IMR-90 (cell line): ENCODE data around the gene SLC19A1. TPM values are rescaled to one million over a fixed set of nuclear protein-coding genes. Genes with fewer than 3 reads are reported as not detected.

Experiments
- ATAC-seq: fragments of 200-7000 bp; cut with Tn5 transposase; 2 replicates; pipeline ENCODE4 v1.9.1; 2020; ENCODE audit warnings: low read depth, mild to moderate bottlenecking, moderate library complexity
- BruUV-seq: library from RNA; stranded (reverse); fragments of 400-500 nt; replicated peaks from 2 replicates; lab custom pipeline; 2021; lab: Mats Ljungman, UMichigan
- CTCF ChIA-PET: fragments of 300-600 bp; formaldehyde crosslinking; extraction: SDS; loops from one replicate; lab custom pipeline; 2021; ENCODE audit warnings: antibody characterized with exemption; lab: Yijun Ruan, JAX
- POLR2A ChIA-PET: fragments of 300-600 bp; sonication (Branson Sonifier 250); formaldehyde crosslinking; loops from one replicate; lab custom pipeline; 2022; ENCODE audit warnings: antibody characterized with exemption; ENCODE audit not compliant: unreplicated experiment; lab: Charles Lee
- DNase-seq: peaks from one replicate; pipeline ENCODE4 v3.0.0; 2013
- H2AFZ ChIP-seq: replicated peaks from 2 replicates; pipeline ENCODE3; 2013; ENCODE audit warnings: low read length, mild to moderate bottlenecking; ENCODE audit not compliant: poor library complexity
- H2AK5ac ChIP-seq: 2 replicates; pipeline ENCODE4 v1.6.1; 2013; ENCODE audit warnings: low read depth, low read length, inconsistent platforms
- H2AK9ac ChIP-seq: replicated peaks from 2 replicates; pipeline ENCODE3; 2013; ENCODE audit warnings: mild to moderate bottlenecking, low read depth, low read length, moderate library complexity; ENCODE audit not compliant: poor library complexity
- H2BK120ac ChIP-seq: 2 replicates; pipeline ENCODE4 v1.6.1; 2013; ENCODE audit warnings: low read depth, low read length, inconsistent platforms
- H2BK15ac ChIP-seq: 3 replicates; pipeline ENCODE4 v1.6.1; 2013; ENCODE audit warnings: low read depth, low read length, inconsistent platforms
- H2BK20ac ChIP-seq: 2 replicates; pipeline ENCODE4 v1.6.1; 2013; ENCODE audit warnings: low read depth, mild to moderate bottlenecking, inconsistent platforms, low read length, moderate library complexity
- H2BK5ac ChIP-seq: 2 replicates; pipeline ENCODE4 v1.6.1; 2013; ENCODE audit warnings: mild to moderate bottlenecking, low read depth, low read length, inconsistent platforms; ENCODE audit not compliant: poor library complexity, severe bottlenecking
- H3K14ac ChIP-seq: replicated peaks from 2 replicates; pipeline ENCODE4 v1.6.1; 2013; ENCODE audit warnings: low read depth, low read length, inconsistent platforms
- H3K18ac ChIP-seq: 2 replicates; pipeline ENCODE4 v1.6.1; 2013; ENCODE audit warnings: low read depth, low read length, control low read depth
- H3K23ac ChIP-seq: 2 replicates; pipeline ENCODE4 v1.6.1; 2013; ENCODE audit warnings: low read depth, low read length, inconsistent platforms
- H3K27ac ChIP-seq: 2 replicates; pipeline ENCODE4 v1.5.1; 2013; ENCODE audit warnings: mild to moderate bottlenecking, control low read depth, low read length; ENCODE audit not compliant: insufficient read depth
- H3K27me3 ChIP-seq: 2 replicates; pipeline ENCODE4 v1.6.1; 2013; ENCODE audit warnings: low read length; ENCODE audit not compliant: control insufficient read depth, insufficient read depth
- H3K36me3 ChIP-seq: 2 replicates; pipeline ENCODE4 v1.6.1; 2013; ENCODE audit warnings: low read length, mixed read lengths; ENCODE audit not compliant: control insufficient read depth, insufficient read depth
- H3K4ac ChIP-seq: 2 replicates; pipeline ENCODE4 v1.6.1; 2013; ENCODE audit warnings: low read depth, low read length, inconsistent platforms
- H3K4me1 ChIP-seq: 2 replicates; pipeline ENCODE4 v1.6.1; 2013; ENCODE audit warnings: low read length, mixed read lengths; ENCODE audit not compliant: control insufficient read depth, insufficient read depth
- H3K4me2 ChIP-seq: 2 replicates; pipeline ENCODE4 v1.6.1; 2013; ENCODE audit warnings: low read depth, mild to moderate bottlenecking, control low read depth, low read length, moderate library complexity
- H3K4me3 ChIP-seq: 2 replicates; pipeline ENCODE4 v1.5.1; 2013; ENCODE audit warnings: low read depth, mild to moderate bottlenecking, control low read depth, low read length, moderate library complexity; ENCODE audit not compliant: insufficient read depth
- H3K56ac ChIP-seq: 2 replicates; pipeline ENCODE4 v1.6.1; 2013; ENCODE audit warnings: low read length, inconsistent platforms; ENCODE audit not compliant: insufficient read depth; ENCODE audit errors: extremely low read depth
- H3K79me1 ChIP-seq, 2 experiments: 2 replicates each; pipeline ENCODE4 v1.6.1; 2013; ENCODE audit warnings: low read length in 2 of 2, inconsistent platforms in 1 of 2, low read depth in 1 of 2
- H3K9ac ChIP-seq: 2 replicates; pipeline ENCODE4 v1.6.1; 2013; ENCODE audit warnings: low read depth, low read length, control low read depth
- H3K9me1 ChIP-seq: 2 replicates; pipeline ENCODE4 v1.6.1; 2013; ENCODE audit warnings: low read length, inconsistent platforms; ENCODE audit not compliant: insufficient read depth
- H3K9me3 ChIP-seq: 2 replicates; pipeline ENCODE4 v1.6.1; 2013; ENCODE audit warnings: low read length; ENCODE audit not compliant: control insufficient read depth, insufficient read depth
- H4K20me1 ChIP-seq: 2 replicates; pipeline ENCODE4 v1.6.1; 2013; ENCODE audit warnings: low read length, inconsistent platforms; ENCODE audit not compliant: insufficient read depth
- H4K5ac ChIP-seq: 2 replicates; pipeline ENCODE4 v1.6.1; 2013; ENCODE audit warnings: mild to moderate bottlenecking, low read depth, low read length, control low read depth
- H4K8ac ChIP-seq, 2 experiments: 2 replicates each; pipeline ENCODE4 v1.6.1; 2013; ENCODE audit warnings: low read depth in 2 of 2, low read length in 2 of 2, control low read depth in 1 of 2, inconsistent platforms in 1 of 2
- H4K91ac ChIP-seq: 2 replicates; pipeline ENCODE4 v1.6.1; 2013; ENCODE audit warnings: low read depth, low read length, inconsistent platforms; ENCODE audit not compliant: insufficient read depth
- BHLHE40 ChIP-seq: fragments of 150-350 bp; IDR thresholded peaks from 2 replicates; pipeline ENCODE4 v1.6.1; 2016; ENCODE audit warnings: mild to moderate bottlenecking, low read depth, low read length
- MXI1 ChIP-seq: IDR thresholded peaks from 2 replicates; pipeline ENCODE4 v1.6.1; 2012; ENCODE audit warnings: low read depth, mild to moderate bottlenecking, low read length, moderate library complexity, borderline replicate concordance
- WGBS, 2 experiments: methylation state at CpG; one replicate each; pipeline versions ENCODE4 v1.1.5 to v1.1.7; 2013; ENCODE audit warnings: missing lambda C conversion rate in 2 of 2; ENCODE audit not compliant: insufficient read length in 1 of 2; ENCODE audit errors: extremely low coverage in 2 of 2; 5-methylcytosine and 5-hydroxymethylcytosine counted together
- dilution Hi-C: fragments of 300-500 bp; cut with HindIII; formaldehyde crosslinking; loops from one replicate; pipeline ENCODE4 v1.14.3; 2018; ENCODE audit warnings: low sequenced_read_pairs; ENCODE audit not compliant: unreplicated experiment
- in situ Hi-C: fragments of 300-500 bp; cut with MboI; formaldehyde crosslinking; loops from 3 replicates; pipeline ENCODE4 v1.14.3; 2019; ENCODE audit warnings: low sequenced_read_pairs, inconsistent platforms, mixed read lengths
- intact Hi-C: fragments of 100-400 bp; cut with micrococcal nuclease; formaldehyde crosslinking; loops from 2 replicates; pipeline ENCODE4 v1.10.0; 2022
- polyA plus RNA-seq, 3 experiments: library from polyadenylated mRNA; depleted of rRNA; stranded (reverse); fragments of >200 nt; gene quantifications; 2 replicates each; pipeline ENCODE4 v1.2.3, GENCODE V29; 2012; ENCODE audit warnings: low replicate concordance in 1 of 3
- total RNA-seq: library from RNA; depleted of rRNA; stranded (reverse); fragments of >200 nt; gene quantifications from 2 replicates; pipeline ENCODE4 v1.2.3, GENCODE V29; 2012

The SLC19A1 gene
- total and polyA plus RNA-seq, 2 of the 4 experiments (the other 2 are of a cell fraction): 2.2 to 16.2 TPM

DNA sequence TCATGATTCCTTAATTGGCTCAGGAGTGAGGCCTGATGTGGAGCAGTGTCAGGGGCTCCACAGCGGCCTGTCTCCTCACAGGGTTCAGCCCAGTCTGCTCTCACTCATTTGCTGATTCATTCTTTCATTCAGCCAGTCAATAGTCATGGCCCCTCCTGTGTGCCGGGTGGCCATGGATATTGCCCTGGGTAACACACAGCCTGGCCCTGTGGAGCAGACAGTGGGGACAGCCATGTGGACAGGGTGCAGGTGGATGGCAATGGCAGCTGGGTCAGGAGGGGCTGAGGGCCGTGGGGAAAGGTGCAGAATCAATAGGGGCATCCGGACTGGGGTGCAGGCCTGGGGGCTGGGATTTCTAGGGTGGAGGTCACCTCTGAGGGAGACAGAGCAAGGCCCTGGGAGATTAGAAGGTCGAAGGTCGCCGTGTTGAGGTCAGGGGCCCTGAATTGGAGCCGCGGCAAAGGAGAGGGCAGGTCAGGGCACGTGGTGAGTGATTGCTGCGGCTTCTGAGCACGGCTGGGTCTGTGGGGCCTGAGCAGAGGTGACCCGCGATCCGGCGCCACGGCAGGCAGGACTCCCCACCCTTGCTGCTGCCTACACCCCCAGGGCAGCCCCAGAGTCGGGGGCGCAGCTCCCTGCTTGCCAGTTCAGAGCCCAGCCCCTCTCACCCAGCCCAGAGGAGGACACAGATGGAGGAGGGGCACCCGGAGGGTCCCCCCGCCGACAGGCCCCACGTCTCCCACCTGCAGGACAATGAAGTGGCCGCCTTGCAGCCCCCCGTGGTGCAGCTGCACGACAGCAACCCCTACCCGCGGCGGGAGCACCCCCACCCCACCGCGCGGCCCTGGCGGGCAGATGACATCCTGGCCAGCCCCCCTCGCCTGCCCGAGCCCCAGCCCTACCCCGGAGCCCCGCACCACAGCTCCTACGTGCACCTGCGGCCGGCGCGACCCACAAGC lies 33.4 kb downstream of the SLC19A1 start (continued):
- no peak for TF ChIP-seq MXI1

DNA sequence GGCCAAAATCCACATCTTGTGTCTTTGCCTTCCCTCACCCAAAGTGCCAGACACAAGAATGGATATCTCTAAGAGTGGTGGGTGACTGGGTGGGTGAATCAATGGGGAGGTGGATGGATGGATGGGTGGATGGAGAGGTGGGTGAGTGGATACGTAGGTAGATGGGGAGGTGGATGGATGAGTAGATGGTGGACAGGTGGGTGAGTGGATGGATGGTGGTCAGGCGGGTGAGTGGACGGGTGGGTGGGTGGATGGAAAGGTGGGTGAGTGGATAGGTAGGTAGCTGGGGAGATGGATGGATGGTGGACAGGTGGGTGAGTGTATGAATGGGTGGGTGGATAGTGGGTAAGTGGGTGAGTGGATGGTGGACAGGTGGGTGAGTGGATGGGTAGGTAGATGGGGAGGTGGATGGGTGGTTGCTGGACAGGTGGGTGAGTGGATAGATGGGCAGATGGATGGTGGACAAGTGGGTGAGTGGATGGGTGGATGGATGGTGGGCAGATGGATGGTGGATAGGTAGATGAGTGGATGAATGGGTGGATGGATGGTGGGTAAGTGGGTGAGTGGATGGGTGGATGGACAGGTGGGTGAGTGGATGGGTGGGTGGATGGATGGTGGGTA lies 34.2 kb downstream of the SLC19A1 start:
- no peaks in the 10 kb centered on the region for H3K9me3 ChIP-seq
- no peak overlapping the region; the same call in 1 of the 2 replicates for H2AK5ac ChIP-seq
- no peak for TF ChIP-seq BHLHE40
- in situ Hi-C loops (no loop called here), dilution Hi-C loops (no loop called here), intact Hi-C loops (no loop called here)
- H3K36me3 ChIP-seq: peaks cover 54% of the 10 kb centered on the region
- WGBS, 2 experiments: 98% methylated on average over 3 of the region's 3 CpGs; no CpG with 5 or more reads in 1 of the 2 experiments
- H3K27me3 ChIP-seq: no peaks in the 10 kb centered on the region
- no peak overlapping the region for H4K8ac ChIP-seq
- ATAC-seq: no peak
- H3K4me3 ChIP-seq: no peak overlapping the region
- no peak overlapping the region for H2AFZ ChIP-seq
- H3K4ac ChIP-seq: no peak overlapping the region
- CTCF ChIA-PET: no interaction called here
- H3K9ac ChIP-seq: no peak overlapping the region
- H2AK9ac ChIP-seq: no peak overlapping the region
- peak overlapping the region; percentile 33 for H2BK5ac ChIP-seq
- no peaks in the 10 kb centered on the region for H3K79me1 ChIP-seq
- no TSS peak for BruUV-seq
- H3K23ac ChIP-seq: no peak overlapping the region
- H3K4me2 ChIP-seq: no peak overlapping the region
- no peaks in the 10 kb centered on the region for H3K4me1 ChIP-seq
- peaks cover 3% of the 10 kb centered on the region; the same call in 1 of the 2 replicates for H4K20me1 ChIP-seq
- no peak overlapping the region for H3K56ac ChIP-seq
- H4K91ac ChIP-seq: no peak overlapping the region
- no peak overlapping the region for H3K27ac ChIP-seq
- H2BK15ac ChIP-seq: no peak overlapping the region
- H3K14ac ChIP-seq: no peak overlapping the region
- H2BK120ac ChIP-seq: no peak overlapping the region
- H2BK20ac ChIP-seq: no peak overlapping the region
- DNase-seq: no peak
- peaks cover 7% of the 10 kb centered on the region; the same call in 1 of the 2 replicates for H3K9me1 ChIP-seq
- POLR2A ChIA-PET: no interaction called here
- H4K5ac ChIP-seq: no peak overlapping the region
- H3K18ac ChIP-seq: no peak overlapping the region
